Endodermal cell (in vitro differentiated cells): ENCODE data around the gene KIAA1328. TPM values are rescaled to one million over a fixed set of nuclear protein-coding genes. Genes with fewer than 3 reads are reported as not detected.

Source experiments
- DNase-seq: peaks from one replicate; pipeline ENCODE4 v3.0.0-alpha.2; 2017
- H3K27ac ChIP-seq: 2 replicates; pipeline ENCODE4 v1.5.1; 2013; ENCODE audit warnings: mild to moderate bottlenecking, low read depth, low read length, moderate library complexity
- H3K27me3 ChIP-seq: 2 replicates; pipeline ENCODE4 v1.6.1; 2013; ENCODE audit warnings: mild to moderate bottlenecking, low read length, moderate library complexity; ENCODE audit not compliant: insufficient read depth, control insufficient read depth, poor library complexity, severe bottlenecking
- H3K36me3 ChIP-seq: 2 replicates; pipeline ENCODE4 v1.7.0; 2013; ENCODE audit warnings: mild to moderate bottlenecking, low read length, moderate library complexity; ENCODE audit not compliant: control insufficient read depth, insufficient read depth
- H3K4me1 ChIP-seq: one replicate; pipeline ENCODE4 v1.7.0; 2013; ENCODE audit warnings: low read length; ENCODE audit not compliant: control insufficient read depth, insufficient read depth
- H3K4me3 ChIP-seq: 2 replicates; pipeline ENCODE4 v1.5.1; 2013; ENCODE audit warnings: mild to moderate bottlenecking, low read length, moderate library complexity
- H3K9ac ChIP-seq: 2 replicates; pipeline ENCODE4 v1.6.1; 2013; ENCODE audit warnings: mild to moderate bottlenecking, low read length, moderate library complexity; ENCODE audit not compliant: poor library complexity, severe bottlenecking; ENCODE audit errors: extremely low read depth
- H3K9me3 ChIP-seq: 2 replicates; pipeline ENCODE4 v1.6.1; 2013; ENCODE audit warnings: mild to moderate bottlenecking, low read length, moderate library complexity; ENCODE audit not compliant: control insufficient read depth
- H3K27ac Mint-ChIP-seq: 2 replicates; pipeline ENCODE4 v1.8.0; 2020; ENCODE audit warnings: mixed read lengths
- H3K27me3 Mint-ChIP-seq: 2 replicates; pipeline ENCODE4 v1.8.0; 2021; ENCODE audit warnings: mild to moderate bottlenecking, mixed read lengths; ENCODE audit not compliant: insufficient read depth
- H3K36me3 Mint-ChIP-seq: 2 replicates; pipeline ENCODE4 v1.8.0; 2020; ENCODE audit warnings: low read depth, mixed read lengths
- H3K4me1 Mint-ChIP-seq: 2 replicates; pipeline ENCODE4 v1.8.0; 2020; ENCODE audit warnings: mixed read lengths
- H3K4me3 Mint-ChIP-seq: 2 replicates; pipeline ENCODE4 v1.8.0; 2020; ENCODE audit warnings: mild to moderate bottlenecking, moderate library complexity, mixed read lengths
- H3K9me3 Mint-ChIP-seq: 2 replicates; pipeline ENCODE4 v1.8.0; 2020; ENCODE audit warnings: mild to moderate bottlenecking, mixed read lengths
- WGBS, 2 experiments: methylation state at CpG; one replicate each; pipeline versions ENCODE4 v1.1.5 to v1.1.7; 2013; ENCODE audit warnings: missing lambda C conversion rate in 2 of 2, mixed read lengths in 1 of 2; ENCODE audit not compliant: insufficient coverage in 1 of 2, insufficient read length in 1 of 2; 5-methylcytosine and 5-hydroxymethylcytosine counted together
- total RNA-seq, 2 donors: library from RNA; stranded (reverse); fragmentation: NEBNext Ultra II Directional in 1 of 2; extraction: Animal tissue kit (Norgen Biotek cat#: 25700) in 1 of 2; gene quantifications; 2 replicates in 1 of 2; 3 replicates in 1 of 2; pipeline ENCODE4 v1.2.1, GENCODE V29; 2021
- TF ChIP-seq, protein P1 (sequence below): fragments of 200-600 bp; sonication (generic); conservative IDR thresholded peaks from 2 replicates; pipeline ENCODE4 v1.5.0; 2021; ENCODE audit warnings: antibody characterized with exemption, mild to moderate bottlenecking

The KIAA1328 gene
- total RNA-seq, 2 donors from 2014 or later = 7.6 to 8.4 TPM

DNA sequence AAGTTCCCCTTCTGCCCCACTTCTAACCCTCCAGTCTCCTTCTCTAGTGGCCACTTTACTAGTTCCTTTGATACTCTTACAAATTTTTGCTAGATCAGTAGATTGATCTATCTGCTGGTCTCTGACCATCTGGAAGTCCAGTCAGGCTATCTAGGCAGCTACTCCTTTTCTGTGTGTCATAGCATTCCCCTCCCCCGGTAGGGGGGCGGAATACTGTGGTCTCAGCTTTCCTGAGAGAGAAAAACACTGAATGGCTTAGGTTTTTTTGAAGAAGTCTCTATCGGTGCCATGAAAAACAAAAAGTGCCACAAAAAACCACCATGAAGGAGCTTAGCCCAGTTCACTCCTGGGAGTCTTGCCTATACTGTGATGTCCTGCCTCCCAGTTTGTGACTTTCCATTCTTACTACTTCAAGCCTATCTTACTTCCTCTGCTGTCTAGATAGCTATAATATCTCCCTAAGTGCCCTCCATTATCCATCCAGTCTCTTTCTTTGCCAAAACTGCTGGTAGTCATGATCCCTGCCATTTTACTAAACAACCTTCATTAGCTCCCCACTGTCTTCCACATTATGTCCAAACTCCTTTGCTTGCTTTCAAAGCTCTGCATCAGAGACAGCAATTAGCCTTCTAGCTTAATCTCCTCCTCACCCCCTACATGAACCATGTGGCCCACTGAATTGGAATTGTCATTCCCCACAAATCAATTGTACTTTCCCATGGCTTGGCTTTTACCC is 30.0 kb upstream of the KIAA1328 start:
- peaks cover 6% of the 10 kb centered on the region for H3K4me1 Mint-ChIP-seq
- H3K9me3 ChIP-seq = peaks cover 10% of the 10 kb centered on the region
- TF ChIP-seq, protein P1, sequence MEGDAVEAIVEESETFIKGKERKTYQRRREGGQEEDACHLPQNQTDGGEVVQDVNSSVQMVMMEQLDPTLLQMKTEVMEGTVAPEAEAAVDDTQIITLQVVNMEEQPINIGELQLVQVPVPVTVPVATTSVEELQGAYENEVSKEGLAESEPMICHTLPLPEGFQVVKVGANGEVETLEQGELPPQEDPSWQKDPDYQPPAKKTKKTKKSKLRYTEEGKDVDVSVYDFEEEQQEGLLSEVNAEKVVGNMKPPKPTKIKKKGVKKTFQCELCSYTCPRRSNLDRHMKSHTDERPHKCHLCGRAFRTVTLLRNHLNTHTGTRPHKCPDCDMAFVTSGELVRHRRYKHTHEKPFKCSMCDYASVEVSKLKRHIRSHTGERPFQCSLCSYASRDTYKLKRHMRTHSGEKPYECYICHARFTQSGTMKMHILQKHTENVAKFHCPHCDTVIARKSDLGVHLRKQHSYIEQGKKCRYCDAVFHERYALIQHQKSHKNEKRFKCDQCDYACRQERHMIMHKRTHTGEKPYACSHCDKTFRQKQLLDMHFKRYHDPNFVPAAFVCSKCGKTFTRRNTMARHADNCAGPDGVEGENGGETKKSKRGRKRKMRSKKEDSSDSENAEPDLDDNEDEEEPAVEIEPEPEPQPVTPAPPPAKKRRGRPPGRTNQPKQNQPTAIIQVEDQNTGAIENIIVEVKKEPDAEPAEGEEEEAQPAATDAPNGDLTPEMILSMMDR = no peak
- H3K9ac ChIP-seq = no peak overlapping the region
- peaks cover 80% of the 10 kb centered on the region for H3K36me3 Mint-ChIP-seq
- peaks cover 70% of the 10 kb centered on the region for H3K36me3 ChIP-seq
- 50 to 97% methylated on average over 1 to 3 of the region's 3 CpGs for WGBS, 2 experiments
- no peak overlapping the region for H3K27ac Mint-ChIP-seq
- H3K27me3 Mint-ChIP-seq = no peaks in the 10 kb centered on the region
- DNase-seq = no peak
- H3K4me3 ChIP-seq = no peak overlapping the region
- no peaks in the 10 kb centered on the region for H3K27me3 ChIP-seq
- peaks cover 3% of the 10 kb centered on the region for H3K9me3 Mint-ChIP-seq
- H3K4me1 ChIP-seq = no peaks in the 10 kb centered on the region
- no peak overlapping the region for H3K27ac ChIP-seq
- H3K4me3 Mint-ChIP-seq = no peak overlapping the region

DNA sequence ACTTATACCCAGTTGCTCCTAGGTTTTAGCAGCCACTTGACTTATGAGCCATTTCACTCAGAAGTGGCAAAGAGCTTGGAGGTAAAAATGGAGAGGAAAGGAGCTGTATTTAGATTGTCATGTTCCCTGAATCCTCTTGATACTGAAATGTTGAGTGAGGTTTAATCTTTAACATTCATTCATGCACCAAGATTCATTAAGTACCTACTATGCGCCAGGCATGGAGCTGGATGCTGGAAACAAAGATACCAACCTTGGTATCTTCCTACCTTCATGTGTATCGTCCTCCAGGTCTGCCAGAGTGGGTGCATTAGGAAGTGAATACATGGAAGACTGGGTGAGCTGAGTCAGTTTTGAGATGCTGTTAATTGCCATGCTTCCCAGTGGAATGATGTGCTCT is 23.8 kb upstream of the KIAA1328 start:
- WGBS, 2 experiments = 93 to 100% methylated on average over 2 of the region's 2 CpGs
- Histone ChIP-seq H3K9ac (no peak overlapping the region), H3K36me3 (peaks cover 71% of the 10 kb centered on the region), H3K4me1 (no peaks in the 10 kb centered on the region), H3K27me3 (no peaks in the 10 kb centered on the region), H3K27ac (no peak overlapping the region), H3K4me3 (no peak overlapping the region), H3K9me3 (peaks cover 10% of the 10 kb centered on the region)
- TF ChIP-seq, protein P1 = no peak
- Mint-ChIP-seq H3K36me3 (peaks cover 65% of the 10 kb centered on the region), H3K27me3 (no peaks in the 10 kb centered on the region), H3K9me3 (peaks cover 3% of the 10 kb centered on the region), H3K4me1 (peaks cover under 1% of the 10 kb centered on the region), H3K4me3 (no peak overlapping the region), H3K27ac (no peak overlapping the region)
- DNase-seq = no peak

DNA sequence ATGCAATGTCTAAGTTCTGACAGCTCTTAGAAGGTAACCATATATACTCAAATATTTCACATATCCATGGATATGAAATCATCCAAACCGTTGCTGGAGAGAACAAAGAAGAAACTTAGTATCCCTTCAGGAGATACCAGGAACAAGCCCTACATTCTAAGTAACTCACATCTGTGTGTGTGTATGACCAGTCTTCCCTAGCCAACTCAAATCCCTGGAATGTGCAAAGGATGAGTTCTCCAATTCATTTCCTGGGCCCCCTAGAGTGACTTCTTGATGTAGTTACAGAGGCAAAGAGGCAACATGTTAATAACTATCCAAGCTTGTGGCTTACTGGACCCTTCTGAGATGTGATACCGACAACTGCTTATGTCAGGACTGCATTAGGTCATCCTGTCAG is 20.2 kb upstream of the KIAA1328 start:
- Mint-ChIP-seq H3K4me3 (no peak overlapping the region), H3K36me3 (peaks cover 56% of the 10 kb centered on the region), H3K9me3 (no peaks in the 10 kb centered on the region), H3K4me1 (peaks cover 11% of the 10 kb centered on the region), H3K27me3 (no peaks in the 10 kb centered on the region), H3K27ac (no peak overlapping the region)
- H3K36me3 ChIP-seq = peaks cover 59% of the 10 kb centered on the region
- no peak overlapping the region for H3K4me3 ChIP-seq
- no peak overlapping the region for H3K9ac ChIP-seq
- H3K27ac ChIP-seq = no peak overlapping the region
- TF ChIP-seq, protein P1 = no peak
- H3K4me1 ChIP-seq = peaks cover 8% of the 10 kb centered on the region
- no peaks in the 10 kb centered on the region for H3K27me3 ChIP-seq
- WGBS, 2 experiments = 98 to 100% methylated on average over 2 of the region's 2 CpGs
- no peak for DNase-seq
- H3K9me3 ChIP-seq = no peaks in the 10 kb centered on the region
